OCI-LY1 (cell line): ENCODE measurements around the gene FOXN1.

Experiments used
- H2AFZ ChIP-seq: fragments of 200-600 bp; sonication (generic), shearing (Covaris generic); 2 replicates; pipeline ENCODE4 v1.6.0; 2014; ENCODE audit warnings: antibody characterized with exemption, mild to moderate bottlenecking, low read length
- H3F3A ChIP-seq: fragments of 200-600 bp; sonication (generic), shearing (Covaris generic); 2 replicates; pipeline ENCODE4 v1.6.0; 2014; ENCODE audit warnings: mild to moderate bottlenecking, antibody characterized with exemption, low read length, moderate library complexity; ENCODE audit not compliant: insufficient read depth
- H3K27ac ChIP-seq: fragments of 200-600 bp; sonication (generic); 2 replicates; pipeline ENCODE4 v1.5.1; 2014; ENCODE audit warnings: low read length, mixed run types, mild to moderate bottlenecking, low read depth; ENCODE audit not compliant: poor library complexity, severe bottlenecking
- H3K27me3 ChIP-seq: fragments of 200-600 bp; sonication (generic); 2 replicates; pipeline ENCODE4 v1.6.0; 2014; ENCODE audit warnings: antibody characterized with exemption, mild to moderate bottlenecking, low read length, moderate library complexity; ENCODE audit not compliant: insufficient read depth
- H3K36me3 ChIP-seq: fragments of 200-600 bp; sonication (generic); 2 replicates; pipeline ENCODE4 v1.6.1; 2014; ENCODE audit warnings: mild to moderate bottlenecking, antibody characterized with exemption, low read length, moderate library complexity, mixed read lengths; ENCODE audit not compliant: insufficient read depth
- H3K4me1 ChIP-seq: fragments of 200-600 bp; sonication (generic); 2 replicates; pipeline ENCODE4 v1.5.1; 2014; ENCODE audit warnings: mild to moderate bottlenecking, low read length, moderate library complexity; ENCODE audit not compliant: insufficient read depth, severe bottlenecking
- H3K4me2 ChIP-seq: fragments of 200-600 bp; sonication (generic), shearing (Covaris generic); 2 replicates; pipeline ENCODE4 v1.6.1; 2014; ENCODE audit warnings: low read length
- H3K4me3 ChIP-seq: fragments of 200-600 bp; sonication (generic); 2 replicates; pipeline ENCODE4 v1.5.1; 2014; ENCODE audit warnings: low read length, low read depth, mild to moderate bottlenecking, mixed read lengths; ENCODE audit not compliant: poor library complexity, severe bottlenecking
- H3K79me2 ChIP-seq: fragments of 200-600 bp; shearing (Covaris generic); 2 replicates; pipeline ENCODE4 v1.6.1; 2016; ENCODE audit warnings: mixed run types, low read length, mixed read lengths; ENCODE audit not compliant: insufficient read depth
- H3K9ac ChIP-seq: fragments of 200-600 bp; sonication (generic), shearing (Covaris generic); 2 replicates; pipeline ENCODE4 v1.6.1; 2014; ENCODE audit warnings: mild to moderate bottlenecking, low read length, mixed read lengths
- H3K9me2 ChIP-seq: fragments of 200-600 bp; sonication (generic), shearing (Covaris generic); 2 replicates; pipeline ENCODE4 v1.6.1; 2014; ENCODE audit warnings: low read depth, mild to moderate bottlenecking, low read length, mixed read lengths
- H3K9me3 ChIP-seq: fragments of 200-600 bp; shearing (Covaris generic); 2 replicates; pipeline ENCODE4 v1.6.1; 2014; ENCODE audit warnings: low read length, mixed read lengths
- H4K20me1 ChIP-seq: fragments of 200-600 bp; sonication (generic), shearing (Covaris generic); 2 replicates; pipeline ENCODE4 v1.6.0; 2016; ENCODE audit warnings: mild to moderate bottlenecking, low read length; ENCODE audit not compliant: insufficient read depth
- CTCF ChIP-seq: fragments of 200-600 bp; sonication (generic), shearing (Covaris generic); IDR thresholded peaks from 2 replicates; pipeline ENCODE4 v1.5.1; 2017; ENCODE audit warnings: mild to moderate bottlenecking, antibody characterized with exemption, low read length, moderate library complexity, mixed read lengths
- EZH2 ChIP-seq: fragments of 200-600 bp; sonication (generic), shearing (Covaris generic); IDR thresholded peaks from 2 replicates; pipeline ENCODE4 v1.8.0; 2017; ENCODE audit warnings: borderline replicate concordance, mixed run types, mild to moderate bottlenecking, antibody characterized with exemption, low read length, moderate library complexity, mixed read lengths

FOXN1 gene

GRCh38 chr17:28547096-28547622 lies 41.0 kb downstream of the FOXN1 start:
- Histone ChIP-seq H3K27me3 (no peaks in the 10 kb centered on the region), H3F3A (no peaks in the 10 kb centered on the region), H3K79me2 (no peaks in the 10 kb centered on the region), H3K27ac (peak overlapping the region; percentile 59), H3K4me2 (peak overlapping the region; percentile 72), H2AFZ (peak overlapping the region; percentile 81; the same call in 1 of the 2 replicates), H3K4me1 (peaks cover 15% of the 10 kb centered on the region), H3K9ac (peak overlapping the region; percentile 58; the same call in 1 of the 2 replicates), H3K4me3 (peak overlapping the region; percentile 56), H4K20me1 (no peaks in the 10 kb centered on the region), H3K9me3 (no peaks in the 10 kb centered on the region), H3K9me2 (no peaks in the 10 kb centered on the region), H3K36me3 (no peaks in the 10 kb centered on the region)
- TF ChIP-seq EZH2 (no peak), CTCF (no peak)

- no peaks in the 10 kb centered on the region for H3K79me2 ChIP-seq
- H3K4me2 ChIP-seq = peak overlapping the region; percentile 72
- no peaks in the 10 kb centered on the region for H3K9me3 ChIP-seq
- H3K4me1 ChIP-seq = peaks cover 15% of the 10 kb centered on the region
- TF ChIP-seq CTCF (peak; percentile 99), EZH2 (no peak)
- H3F3A ChIP-seq = no peaks in the 10 kb centered on the region
- peak overlapping the region; percentile 59 for H3K27ac ChIP-seq
- H4K20me1 ChIP-seq = no peaks in the 10 kb centered on the region
- H3K9ac ChIP-seq = peak overlapping the region; percentile 58
- no peaks in the 10 kb centered on the region for H3K27me3 ChIP-seq
- H2AFZ ChIP-seq = peak overlapping the region; percentile 81; the same call in 1 of the 2 replicates
- no peaks in the 10 kb centered on the region for H3K36me3 ChIP-seq
- H3K9me2 ChIP-seq = no peaks in the 10 kb centered on the region
- peak overlapping the region; percentile 56 for H3K4me3 ChIP-seq
Observed at GRCh38 chr17:28547623-28548416, 41.7 kb downstream of the FOXN1 start.

- Histone ChIP-seq H3K27me3 (no peaks in the 10 kb centered on the region), H3K4me3 (no peak overlapping the region), H3K4me1 (peaks cover 15% of the 10 kb centered on the region), H3K27ac (no peak overlapping the region), H3K9me2 (no peaks in the 10 kb centered on the region), H4K20me1 (no peaks in the 10 kb centered on the region), H3K9me3 (no peaks in the 10 kb centered on the region), H3F3A (no peaks in the 10 kb centered on the region), H3K4me2 (peak overlapping the region; percentile 72), H3K36me3 (peaks cover 5% of the 10 kb centered on the region; the same call in 1 of the 2 replicates), H3K9ac (no peak overlapping the region), H3K79me2 (no peaks in the 10 kb centered on the region), H2AFZ (no peak overlapping the region)
- TF ChIP-seq CTCF = peak; percentile 15; the same call in 1 of the 2 replicates
- TF ChIP-seq EZH2 = no peak
Observed at GRCh38 chr17:28548417-28549130, 42.4 kb downstream of the FOXN1 start.
